SJSA1 (cell line): ENCODE data around the gene PLSCR2. TPM values are rescaled to one million over a fixed set of nuclear protein-coding genes. Genes with fewer than 3 reads are reported as not detected.

ENCODE experiments used
- DNase-seq, 2 experiments: peaks; one replicate each; pipeline ENCODE4 v3.0.0-alpha.2; 2015 to 2020; ENCODE audit warnings: low spot score in 2 of 2, low read depth in 1 of 2
- H3K27ac ChIP-seq: fragments of 250-450 bp; sonication (Bioruptor Pico); 2 replicates; pipeline ENCODE4 v1.5.1; 2020; ENCODE audit warnings: mild to moderate bottlenecking, moderate library complexity
- H3K27me3 ChIP-seq: fragments of 250-450 bp; sonication (Bioruptor Pico); replicated peaks from 2 replicates; pipeline ENCODE4 v1.5.1; 2020; ENCODE audit warnings: mild to moderate bottlenecking, moderate library complexity
- H3K36me3 ChIP-seq: fragments of 250-450 bp; sonication (Bioruptor Pico); 2 replicates; pipeline ENCODE4 v1.5.1; 2020; ENCODE audit warnings: mild to moderate bottlenecking
- H3K4me1 ChIP-seq: fragments of 250-450 bp; sonication (Bioruptor Pico); replicated peaks from 2 replicates; pipeline ENCODE4 v1.6.1; 2021; ENCODE audit warnings: mild to moderate bottlenecking
- H3K4me3 ChIP-seq: fragments of 250-450 bp; sonication (Bioruptor Pico); 2 replicates; pipeline ENCODE4 v1.5.1; 2020; ENCODE audit warnings: mild to moderate bottlenecking
- H3K9me3 ChIP-seq: fragments of 250-450 bp; sonication (Bioruptor Pico); replicated peaks from 2 replicates; pipeline ENCODE4 v1.5.1; 2020; ENCODE audit warnings: mild to moderate bottlenecking
- total RNA-seq: library from RNA; depleted of rRNA; stranded (reverse); fragments of >200 nt; shearing (Covaris generic); gene quantifications from 2 replicates; pipeline ENCODE4 v1.2.3, GENCODE V29; 2014; rRNA removed

Gene PLSCR2
- total RNA-seq, result not detected in 2 replicates

GRCh38 chr3:146469150-146470017 is at the start of gene PLSCR2:
TSS of gene PLSCR2 (minus strand) at chr3:146469561. CDS start at chr3:146459904, 9,657 bp downstream.
- no peak for DNase-seq
- Histone ChIP-seq H3K27ac (peak within 1 kb of the TSS; percentile 74), H3K9me3 (no peaks in the 10 kb centered on the region), H3K36me3 (no peaks in the 10 kb centered on the region), H3K4me1 (peaks cover 55% of the 10 kb centered on the region), H3K27me3 (no peaks in the 10 kb centered on the region), H3K4me3 (no peak within 1 kb of the TSS)

GRCh38 chr3:146517684-146518435 is 48.5 kb upstream of the PLSCR2 start:
- Histone ChIP-seq H3K36me3 (peaks cover 7% of the 10 kb centered on the region), H3K4me1 (0 out of 2 replicates have a peak, but pooled peaks cover 3% of the 10 kb centered on the region), H3K9me3 (no peaks in the 10 kb centered on the region), H3K27ac (no peak overlapping the region), H3K4me3 (no peak overlapping the region), H3K27me3 (no peaks in the 10 kb centered on the region)
- DNase-seq, result no peak

GRCh38 chr3:146513386-146514051 is 44.2 kb upstream of the PLSCR2 start:
- H3K9me3 ChIP-seq, result no peaks in the 10 kb centered on the region
- H3K4me3 ChIP-seq, result no peak overlapping the region
- DNase-seq, result no peak
- H3K27ac ChIP-seq, result no peak overlapping the region
- no peaks in the 10 kb centered on the region; the same call in 1 of the 2 replicates for H3K36me3 ChIP-seq
- no peaks in the 10 kb centered on the region for H3K27me3 ChIP-seq
- 0 out of 2 replicates have a peak, but pooled peaks cover 3% of the 10 kb centered on the region for H3K4me1 ChIP-seq

- H3K9me3 ChIP-seq, result no peaks in the 10 kb centered on the region
- no peak for DNase-seq
- H3K27ac ChIP-seq, result no peak overlapping the region
- no peaks in the 10 kb centered on the region for H3K27me3 ChIP-seq
- peaks cover 15% of the 10 kb centered on the region for H3K4me1 ChIP-seq
- H3K4me3 ChIP-seq, result no peak overlapping the region
- no peaks in the 10 kb centered on the region; the same call in 1 of the 2 replicates for H3K36me3 ChIP-seq
Measured at GRCh38 chr3:146511402-146512134, 42.2 kb upstream of the PLSCR2 start.

GRCh38 chr3:146507331-146508120 is 38.2 kb upstream of the PLSCR2 start:
- Histone ChIP-seq H3K4me3 (no peak overlapping the region), H3K36me3 (no peaks in the 10 kb centered on the region), H3K4me1 (peaks cover 51% of the 10 kb centered on the region), H3K27ac (peak overlapping the region; percentile 71), H3K9me3 (no peaks in the 10 kb centered on the region), H3K27me3 (no peaks in the 10 kb centered on the region)
- DNase-seq, result no peak

GRCh38 chr3:146505516-146505915 is 36.2 kb upstream of the PLSCR2 start:
- DNase-seq, result no peak
- Histone ChIP-seq H3K27ac (peak overlapping the region; percentile 81), H3K27me3 (no peaks in the 10 kb centered on the region)

GRCh38 chr3:146504498-146505197 is 35.3 kb upstream of the PLSCR2 start:
- Histone ChIP-seq H3K27ac (peak overlapping the region; percentile 81), H3K27me3 (no peaks in the 10 kb centered on the region), H3K9me3 (no peaks in the 10 kb centered on the region), H3K4me3 (no peak overlapping the region), H3K36me3 (no peaks in the 10 kb centered on the region), H3K4me1 (peaks cover 55% of the 10 kb centered on the region)
- DNase-seq, result peak in 1 of 2 experiments; percentile 18

More at GRCh38 chr3:146505516-146505915, 36.2 kb upstream of the PLSCR2 start:
- Histone ChIP-seq H3K36me3 (no peaks in the 10 kb centered on the region), H3K4me3 (no peak overlapping the region), H3K4me1 (peaks cover 55% of the 10 kb centered on the region), H3K9me3 (no peaks in the 10 kb centered on the region)

- peak overlapping the region; percentile 81 for H3K27ac ChIP-seq
- H3K9me3 ChIP-seq, result no peaks in the 10 kb centered on the region
- DNase-seq, result peak; percentile 83 to 88
Measured at GRCh38 chr3:146503461-146504202, 34.3 kb upstream of the PLSCR2 start.

GRCh38 chr3:146502887-146503460 is 33.6 kb upstream of the PLSCR2 start:
- Histone ChIP-seq H3K9me3 (no peaks in the 10 kb centered on the region), H3K4me1 (peaks cover 55% of the 10 kb centered on the region), H3K27me3 (no peaks in the 10 kb centered on the region), H3K27ac (peak overlapping the region; percentile 81), H3K36me3 (no peaks in the 10 kb centered on the region), H3K4me3 (no peak overlapping the region)
- DNase-seq, result no peak

More at GRCh38 chr3:146503461-146504202, 34.3 kb upstream of the PLSCR2 start:
- H3K4me3 ChIP-seq, result no peak overlapping the region
- peaks cover 55% of the 10 kb centered on the region for H3K4me1 ChIP-seq
- H3K27me3 ChIP-seq, result no peaks in the 10 kb centered on the region
- H3K36me3 ChIP-seq, result no peaks in the 10 kb centered on the region

- Histone ChIP-seq H3K36me3 (no peaks in the 10 kb centered on the region), H3K9me3 (no peaks in the 10 kb centered on the region), H3K4me1 (peaks cover 46% of the 10 kb centered on the region), H3K27me3 (no peaks in the 10 kb centered on the region), H3K4me3 (no peak overlapping the region), H3K27ac (no peak overlapping the region)
- DNase-seq, result no peak
Measured at GRCh38 chr3:146501752-146502151, 32.4 kb upstream of the PLSCR2 start.

- Histone ChIP-seq H3K27ac (no peak overlapping the region), H3K4me3 (no peak overlapping the region), H3K27me3 (no peaks in the 10 kb centered on the region), H3K4me1 (peaks cover 43% of the 10 kb centered on the region), H3K36me3 (no peaks in the 10 kb centered on the region), H3K9me3 (no peaks in the 10 kb centered on the region)
- DNase-seq, result no peak
Measured at GRCh38 chr3:146499701-146500100, 30.3 kb upstream of the PLSCR2 start.
